ENCODE measurements around the gene MGAT4A.

GRCh38 chr2:98569915-98570314 is 161.0 kb downstream of the MGAT4A start:
- TF ChIP-seq CTCF (IDR thresholded peaks at IDR 0.05) (no peak), POLR2A (IDR thresholded peaks at IDR 0.05) (no peak)

All from esophagus squamous epithelium (tissue), 4 donors.